ENCODE measurements around the gene GALNS. TPM values are rescaled to one million over a fixed set of nuclear protein-coding genes. Genes with fewer than 3 reads are reported as not detected.

GALNS gene
- total and polyA plus RNA-seq, 2 of the 4 experiments (the other 2 are of a cell fraction) = 7.2 to 32.5 TPM

GRCh38 chr16:88854306-88855111 lies 2.2 kb downstream of the GALNS start:
- intact Hi-C loops (cut with micrococcal nuclease) (loop anchor here (5.0 kb wide), 1 partner anchor 73 kb away; no protein-coding TSS in a partner anchor), in situ Hi-C loops (cut with MboI; ENCODE audit: low sequenced_read_pairs) (no loop called here), dilution Hi-C loops (cut with HindIII; ENCODE audit: low sequenced_read_pairs, unreplicated experiment) (no loop called here)
- no peak overlapping the region for H3K4ac ChIP-seq (ENCODE audit: low read depth, low read length)
- H3K36me3 ChIP-seq (ENCODE audit: control insufficient read depth, insufficient read depth, low read length) = peaks cover 16% of the 10 kb centered on the region
- 0 out of 2 replicates have a peak, but pooled peaks cover 4% of the 10 kb centered on the region for H3K9me1 ChIP-seq (ENCODE audit: insufficient read depth, low read length)
- H2AFZ ChIP-seq (replicated peaks; ENCODE audit: low read length, poor library complexity) = no peak overlapping the region
- H3K4me3 ChIP-seq (ENCODE audit: insufficient read depth, low read depth, low read length) = no peak overlapping the region
- no peak overlapping the region for H4K8ac ChIP-seq (ENCODE audit: low read depth in 2 of 2, low read length in 2 of 2)
- POLR2A ChIA-PET (ENCODE audit: unreplicated experiment) = no interaction called here
- H3K9me3 ChIP-seq (ENCODE audit: control insufficient read depth, insufficient read depth, low read length) = no peaks in the 10 kb centered on the region
- CTCF ChIA-PET = no interaction called here
- no peak overlapping the region for H2BK20ac ChIP-seq (ENCODE audit: low read depth, low read length)
- no peak overlapping the region for H2BK15ac ChIP-seq (ENCODE audit: low read depth, low read length)
- no peak overlapping the region for H3K14ac ChIP-seq (replicated peaks; ENCODE audit: low read depth, low read length)
- no peak overlapping the region for H4K5ac ChIP-seq (ENCODE audit: low read depth, low read length)
- 83% methylated on average over 9 of the region's 20 CpGs; no CpG with 5 or more reads in 1 of the 2 experiments for WGBS, 2 experiments (ENCODE audit: extremely low coverage in 2 of 2, insufficient read length in 1 of 2)
- no peak overlapping the region for H3K18ac ChIP-seq (ENCODE audit: low read depth, low read length)
- no peak overlapping the region for H2BK5ac ChIP-seq (ENCODE audit: low read depth, low read length, poor library complexity, severe bottlenecking)
- no peak overlapping the region for H2BK120ac ChIP-seq (ENCODE audit: low read depth, low read length)
- H4K20me1 ChIP-seq (ENCODE audit: insufficient read depth, low read length) = peaks cover 28% of the 10 kb centered on the region
- no peaks in the 10 kb centered on the region for H3K27me3 ChIP-seq (ENCODE audit: control insufficient read depth, insufficient read depth, low read length)
- no TSS peak for BruUV-seq (replicated peaks)
- peak overlapping the region; percentile 23 for H2AK9ac ChIP-seq (replicated peaks; ENCODE audit: low read depth, low read length, poor library complexity)
- DNase-seq (no peak), ATAC-seq (ENCODE audit: low read depth) (no peak)
- no peak overlapping the region for H3K4me2 ChIP-seq (ENCODE audit: low read depth, low read length)
- no peak overlapping the region for H3K27ac ChIP-seq (ENCODE audit: insufficient read depth, low read length)
- no peak overlapping the region for H3K9ac ChIP-seq (ENCODE audit: low read depth, low read length)
- H3K56ac ChIP-seq (ENCODE audit: extremely low read depth, insufficient read depth, low read length) = no peak overlapping the region
- H2AK5ac ChIP-seq (ENCODE audit: low read depth, low read length) = no peak overlapping the region
- no peak for TF ChIP-seq MXI1 (IDR thresholded peaks at IDR 0.05; ENCODE audit: borderline replicate concordance, low read depth, low read length)
- TF ChIP-seq CTCF (conservative IDR thresholded peaks at IDR 0.05; ENCODE audit: low read depth, low read length) = no peak
- TF ChIP-seq USF2 (IDR thresholded peaks at IDR 0.05; ENCODE audit: low read depth, low read length) = no peak
- no peak for TF ChIP-seq RCOR1 (IDR thresholded peaks at IDR 0.05; ENCODE audit: insufficient replicate concordance, low read length)
- no peak for TF ChIP-seq SMC3 (IDR thresholded peaks at IDR 0.05; ENCODE audit: low read depth, low read length)
- no peak for TF ChIP-seq ELK1 (IDR thresholded peaks at IDR 0.05; ENCODE audit: borderline replicate concordance, low read depth, low read length)
- no peak for TF ChIP-seq FOS (IDR thresholded peaks at IDR 0.05; ENCODE audit: low read depth, low read length)
- TF ChIP-seq RFX5 (IDR thresholded peaks at IDR 0.05; ENCODE audit: low read depth, low read length) = no peak
- H4K91ac ChIP-seq (ENCODE audit: insufficient read depth, low read depth, low read length) = no peak overlapping the region
- H3K79me1 ChIP-seq (ENCODE audit: low read depth in 1 of 2, low read length in 2 of 2) = peaks cover 9 to 42% of the 10 kb centered on the region in 2 experiments
- H3K4me1 ChIP-seq (ENCODE audit: control insufficient read depth, insufficient read depth, low read length) = peaks cover 9% of the 10 kb centered on the region
- H3K23ac ChIP-seq (ENCODE audit: low read depth, low read length) = no peak overlapping the region

All from IMR-90 (cell line).